HepG2 (cell line): ENCODE data around the gene ELL. TPM values are rescaled to one million over a fixed set of nuclear protein-coding genes. Genes with fewer than 3 reads are reported as not detected.
A peak's percentile ranks its signal among the peaks of the same experiment; 100 is the strongest.

Experiments
- ARNTL ChIP-seq: sonication (generic); formaldehyde crosslinking; IDR thresholded peaks from 2 replicates; pipeline ENCODE4 v1.4.0; 2020; ENCODE audit warnings: mild to moderate bottlenecking, missing genetic modification reagents
- CEBPB ChIP-seq: IDR thresholded peaks from 2 replicates; pipeline ENCODE4 v1.6.1; 2011; ENCODE audit warnings: low read depth, low read length, improper control_type of control experiment, borderline replicate concordance
- ELF1 ChIP-seq: sonication (generic); formaldehyde crosslinking; IDR thresholded peaks from 2 replicates; pipeline ENCODE4 v1.4.0; 2020; ENCODE audit warnings: missing genetic modification reagents
- FOXA3 ChIP-seq: IDR thresholded peaks from 2 replicates; pipeline ENCODE4 v1.6.1; 2016; ENCODE audit warnings: missing genetic modification reagents, missing compliant biosample characterization
- KDM1A ChIP-seq: IDR thresholded peaks from 2 replicates; pipeline ENCODE4 v1.6.1; 2016; ENCODE audit warnings: missing compliant biosample characterization
- MED1 ChIP-seq: sonication (generic); formaldehyde crosslinking; IDR thresholded peaks from 2 replicates; pipeline ENCODE4 v1.4.0; 2020; ENCODE audit warnings: missing genetic modification reagents
- MTF2 ChIP-seq: sonication (generic); formaldehyde crosslinking; IDR thresholded peaks from 2 replicates; pipeline ENCODE4 v1.5.0; 2020; ENCODE audit warnings: missing genetic modification reagents, borderline replicate concordance
- PATZ1 ChIP-seq: sonication (generic); formaldehyde crosslinking; IDR thresholded peaks from 2 replicates; pipeline ENCODE4 v1.4.0; 2020; ENCODE audit warnings: missing genetic modification reagents
- POLR2AphosphoS2 ChIP-seq: IDR thresholded peaks from 2 replicates; pipeline ENCODE4 v1.6.1; 2011; ENCODE audit warnings: low read depth, low read length, improper control_type of control experiment
- RARG ChIP-seq: sonication (generic); formaldehyde crosslinking; IDR thresholded peaks from 2 replicates; pipeline ENCODE4 v1.4.0; 2020; ENCODE audit warnings: low read depth, mild to moderate bottlenecking, missing genetic modification reagents
- RBFOX2 ChIP-seq: fragments of 200-400 bp; formaldehyde crosslinking; IDR thresholded peaks from 2 replicates; pipeline ENCODE4 v1.6.1; 2017; ENCODE audit warnings: low read depth, mild to moderate bottlenecking, low read length
- SMC3 ChIP-seq: IDR thresholded peaks from 2 replicates; pipeline ENCODE4 v1.6.1; 2011; ENCODE audit warnings: low read length, improper control_type of control experiment
- ZNF564 ChIP-seq: sonication (generic); formaldehyde crosslinking; IDR thresholded peaks from 2 replicates; pipeline ENCODE4 v1.8.1; 2023; ENCODE audit warnings: mild to moderate bottlenecking, missing genetic modification reagents
- ZNF570 ChIP-seq: sonication (generic); formaldehyde crosslinking; IDR thresholded peaks from 2 replicates; pipeline ENCODE4 v1.4.0; 2020; ENCODE audit warnings: mild to moderate bottlenecking, missing genetic modification reagents, borderline replicate concordance
- ZNF770 ChIP-seq: sonication (generic); formaldehyde crosslinking; IDR thresholded peaks from 2 replicates; pipeline ENCODE4 v1.5.0; 2020; ENCODE audit warnings: mild to moderate bottlenecking, missing genetic modification reagents
- ZNF792 ChIP-seq: IDR thresholded peaks from 2 replicates; pipeline ENCODE4 v1.6.1; 2016
- polyA plus RNA-seq, 8 experiments: library from polyadenylated mRNA; depleted of rRNA in 3 of 8; stranded (reverse) in 7 of 8; unstranded in 1 of 8; fragments of >200 nt; fragmentation: Illumina TruSeq in 4 of 8; extraction: Trizol in 4 of 8; gene quantifications; 2 replicates each; pipeline versions ENCODE4 v1.2.1 to v1.2.3, GENCODE V29; 2011 to 2016; ENCODE audit warnings: low read depth in 4 of 8, missing spikeins in 1 of 8, mixed read lengths in 1 of 8; ENCODE audit not compliant: insufficient read depth in 1 of 8
- total RNA-seq, 5 experiments: library from RNA; depleted of rRNA; stranded (reverse); fragments of >200 nt; fragmentation: Illumina TruSeq; extraction: Trizol; gene quantifications; 2 replicates each; pipeline ENCODE4 v1.2.3, GENCODE V29; 2016; ENCODE audit warnings: low read depth in 1 of 5
- TF ChIP-seq, protein P1 (sequence below): sonication (generic); formaldehyde crosslinking; IDR thresholded peaks from 2 replicates; pipeline ENCODE4 v1.5.1; 2020; ENCODE audit warnings: mild to moderate bottlenecking, missing genetic modification reagents, moderate library complexity
- TF ChIP-seq, protein P2 (sequence below): sonication (generic); formaldehyde crosslinking; IDR thresholded peaks from 2 replicates; pipeline ENCODE4 v1.5.1; 2020; ENCODE audit warnings: missing genetic modification reagents, mild to moderate bottlenecking, borderline replicate concordance
- TF ChIP-seq, protein P3 (sequence below): sonication (generic); formaldehyde crosslinking; IDR thresholded peaks from 2 replicates; pipeline ENCODE4 v1.4.0; 2020; ENCODE audit warnings: missing genetic modification reagents; ENCODE audit errors: not compliant biosample characterization
- TF ChIP-seq, protein P4 (sequence below): sonication (generic); formaldehyde crosslinking; IDR thresholded peaks from 2 replicates; pipeline ENCODE4 v1.5.0; 2020; ENCODE audit warnings: missing genetic modification reagents

Gene ELL
- total and polyA plus RNA-seq, 2 of the 13 experiments (the other 11 are each of a cell fraction or from before 2014, with no cell fraction given): 3.7 to 5.4 TPM

DNA sequence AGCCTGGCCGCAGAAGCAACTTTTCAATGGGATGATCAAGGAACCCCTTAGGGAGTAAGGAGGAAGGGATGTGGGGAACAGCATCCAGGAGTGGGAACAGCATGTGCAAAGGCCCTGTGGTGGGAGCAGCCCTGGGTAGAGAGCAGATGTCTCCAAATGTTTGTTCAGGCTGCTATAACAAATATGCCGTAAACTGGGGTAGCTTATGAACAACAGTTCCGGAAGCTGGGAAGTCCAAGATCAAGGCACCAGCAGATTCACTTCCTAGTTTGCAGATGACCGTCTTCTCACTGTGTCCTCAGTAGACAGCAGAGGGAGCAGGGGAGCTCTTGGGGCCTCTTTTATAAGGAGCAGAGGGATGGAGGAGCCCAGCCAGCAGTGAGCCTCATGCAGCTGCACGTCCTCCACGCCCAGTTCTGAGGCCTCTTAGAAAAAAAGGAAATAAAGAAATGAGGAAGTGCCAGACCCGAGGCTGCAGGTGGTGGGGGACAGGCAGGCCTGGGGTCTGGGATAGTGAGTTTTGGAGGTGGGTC is 120.2 kb downstream of the ELL start (continued):
- peak; percentile 47 for TF ChIP-seq MED1 (CRISPR knock-in tag)
- TF ChIP-seq FOXA3: no peak
- no peak for TF ChIP-seq ZNF570 (CRISPR knock-in tag)
- TF ChIP-seq MTF2 (CRISPR knock-in tag): no peak
- TF ChIP-seq CEBPB: no peak
- TF ChIP-seq POLR2AphosphoS2: no peak
- TF ChIP-seq ZNF792 (CRISPR knock-in tag): 0 out of 2 replicates have a peak, but pooled peaks have one; percentile 25
- TF ChIP-seq ARNTL: no peak
- TF ChIP-seq ZNF770 (CRISPR knock-in tag): peak; percentile 48
- peak; percentile 94 for TF ChIP-seq KDM1A (CRISPR knock-in tag)
- no peak for TF ChIP-seq RARG (CRISPR knock-in tag)
- TF ChIP-seq, protein P1, sequence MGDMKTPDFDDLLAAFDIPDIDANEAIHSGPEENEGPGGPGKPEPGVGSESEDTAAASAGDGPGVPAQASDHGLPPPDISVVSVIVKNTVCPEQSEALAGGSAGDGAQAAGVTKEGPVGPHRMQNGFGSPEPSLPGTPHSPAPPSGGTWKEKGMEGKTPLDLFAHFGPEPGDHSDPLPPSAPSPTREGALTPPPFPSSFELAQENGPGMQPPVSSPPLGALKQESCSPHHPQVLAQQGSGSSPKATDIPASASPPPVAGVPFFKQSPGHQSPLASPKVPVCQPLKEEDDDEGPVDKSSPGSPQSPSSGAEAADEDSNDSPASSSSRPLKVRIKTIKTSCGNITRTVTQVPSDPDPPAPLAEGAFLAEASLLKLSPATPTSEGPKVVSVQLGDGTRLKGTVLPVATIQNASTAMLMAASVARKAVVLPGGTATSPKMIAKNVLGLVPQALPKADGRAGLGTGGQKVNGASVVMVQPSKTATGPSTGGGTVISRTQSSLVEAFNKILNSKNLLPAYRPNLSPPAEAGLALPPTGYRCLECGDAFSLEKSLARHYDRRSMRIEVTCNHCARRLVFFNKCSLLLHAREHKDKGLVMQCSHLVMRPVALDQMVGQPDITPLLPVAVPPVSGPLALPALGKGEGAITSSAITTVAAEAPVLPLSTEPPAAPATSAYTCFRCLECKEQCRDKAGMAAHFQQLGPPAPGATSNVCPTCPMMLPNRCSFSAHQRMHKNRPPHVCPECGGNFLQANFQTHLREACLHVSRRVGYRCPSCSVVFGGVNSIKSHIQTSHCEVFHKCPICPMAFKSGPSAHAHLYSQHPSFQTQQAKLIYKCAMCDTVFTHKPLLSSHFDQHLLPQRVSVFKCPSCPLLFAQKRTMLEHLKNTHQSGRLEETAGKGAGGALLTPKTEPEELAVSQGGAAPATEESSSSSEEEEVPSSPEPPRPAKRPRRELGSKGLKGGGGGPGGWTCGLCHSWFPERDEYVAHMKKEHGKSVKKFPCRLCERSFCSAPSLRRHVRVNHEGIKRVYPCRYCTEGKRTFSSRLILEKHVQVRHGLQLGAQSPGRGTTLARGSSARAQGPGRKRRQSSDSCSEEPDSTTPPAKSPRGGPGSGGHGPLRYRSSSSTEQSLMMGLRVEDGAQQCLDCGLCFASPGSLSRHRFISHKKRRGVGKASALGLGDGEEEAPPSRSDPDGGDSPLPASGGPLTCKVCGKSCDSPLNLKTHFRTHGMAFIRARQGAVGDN (CRISPR knock-in tag): peak; percentile 40; the same call in 1 of the 2 replicates
- TF ChIP-seq, protein P2, sequence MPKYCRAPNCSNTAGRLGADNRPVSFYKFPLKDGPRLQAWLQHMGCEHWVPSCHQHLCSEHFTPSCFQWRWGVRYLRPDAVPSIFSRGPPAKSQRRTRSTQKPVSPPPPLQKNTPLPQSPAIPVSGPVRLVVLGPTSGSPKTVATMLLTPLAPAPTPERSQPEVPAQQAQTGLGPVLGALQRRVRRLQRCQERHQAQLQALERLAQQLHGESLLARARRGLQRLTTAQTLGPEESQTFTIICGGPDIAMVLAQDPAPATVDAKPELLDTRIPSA: no peak
- TF ChIP-seq RBFOX2: no peak
- TF ChIP-seq ELF1 (CRISPR knock-in tag): peak; percentile 68; the same call in 1 of the 2 replicates
- TF ChIP-seq, protein P3, sequence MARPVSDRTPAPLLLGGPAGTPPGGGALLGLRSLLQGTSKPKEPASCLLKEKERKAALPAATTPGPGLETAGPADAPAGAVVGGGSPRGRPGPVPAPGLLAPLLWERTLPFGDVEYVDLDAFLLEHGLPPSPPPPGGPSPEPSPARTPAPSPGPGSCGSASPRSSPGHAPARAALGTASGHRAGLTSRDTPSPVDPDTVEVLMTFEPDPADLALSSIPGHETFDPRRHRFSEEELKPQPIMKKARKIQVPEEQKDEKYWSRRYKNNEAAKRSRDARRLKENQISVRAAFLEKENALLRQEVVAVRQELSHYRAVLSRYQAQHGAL: no peak
- TF ChIP-seq, protein P4, sequence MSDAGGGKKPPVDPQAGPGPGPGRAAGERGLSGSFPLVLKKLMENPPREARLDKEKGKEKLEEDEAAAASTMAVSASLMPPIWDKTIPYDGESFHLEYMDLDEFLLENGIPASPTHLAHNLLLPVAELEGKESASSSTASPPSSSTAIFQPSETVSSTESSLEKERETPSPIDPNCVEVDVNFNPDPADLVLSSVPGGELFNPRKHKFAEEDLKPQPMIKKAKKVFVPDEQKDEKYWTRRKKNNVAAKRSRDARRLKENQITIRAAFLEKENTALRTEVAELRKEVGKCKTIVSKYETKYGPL: no peak
- peak; percentile 97 for TF ChIP-seq ZNF564 (CRISPR knock-in tag)
- peak; percentile 49; the same call in 1 of the 2 replicates for TF ChIP-seq SMC3
- no peak for TF ChIP-seq PATZ1 (CRISPR knock-in tag)
